T1000 (cell line): ENCODE data around the gene MKRN2.
"Not testable (repeated sequence)": the region's sequence is repeated elsewhere in the genome, so short reads cannot be mapped to it uniquely, and the experiment has no call there.

Source experiments
- DNase-seq: peaks from one replicate; lab custom pipeline; 2025; ENCODE audit warnings: mixed read lengths; lab: John Stamatoyannopoulos, UW

The MKRN2 gene

DNA sequence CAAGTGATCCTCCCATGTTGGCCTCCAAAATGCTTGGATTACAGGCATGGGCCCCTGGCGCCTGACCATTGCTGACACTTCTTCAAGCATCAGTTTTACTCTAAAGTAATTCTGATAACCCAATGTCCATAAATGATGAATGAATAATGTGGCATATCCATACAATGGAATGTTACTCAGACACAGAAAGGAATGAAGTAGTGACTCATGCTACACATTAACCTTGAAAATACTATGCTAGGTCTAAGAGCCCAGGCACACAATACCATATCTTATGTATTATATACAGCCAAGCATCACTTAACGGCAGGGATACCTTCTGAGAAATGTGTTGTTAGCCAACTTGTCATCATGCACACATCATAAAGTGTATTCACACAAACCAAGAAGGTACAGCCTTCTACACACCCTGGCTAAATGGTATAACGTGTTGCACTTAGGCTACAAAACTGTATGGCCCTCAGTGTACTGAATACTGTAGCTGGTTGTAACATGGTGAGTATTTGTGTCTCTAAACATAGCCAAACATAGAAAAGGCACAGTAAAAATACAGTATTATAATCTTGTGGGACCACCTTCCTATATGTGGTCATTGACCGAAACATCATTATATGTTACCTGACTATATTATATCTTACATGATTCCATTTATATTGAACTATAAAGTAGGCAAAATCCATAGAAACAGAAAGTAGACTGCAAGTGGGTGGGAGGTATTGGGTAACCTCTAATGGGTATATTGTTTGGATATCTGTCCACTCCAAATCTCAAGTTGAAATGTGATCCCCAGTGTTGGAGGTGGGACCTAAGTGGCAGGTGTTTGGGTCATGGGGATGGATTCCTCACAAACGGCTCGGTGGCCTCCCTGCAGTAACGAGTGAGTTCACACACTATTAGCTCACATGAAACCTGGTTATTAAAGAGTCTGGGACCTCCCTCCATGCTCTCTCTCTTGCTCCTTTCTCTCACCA, 31.4 kb downstream of the MKRN2 start:
- no peak for DNase-seq

DNA sequence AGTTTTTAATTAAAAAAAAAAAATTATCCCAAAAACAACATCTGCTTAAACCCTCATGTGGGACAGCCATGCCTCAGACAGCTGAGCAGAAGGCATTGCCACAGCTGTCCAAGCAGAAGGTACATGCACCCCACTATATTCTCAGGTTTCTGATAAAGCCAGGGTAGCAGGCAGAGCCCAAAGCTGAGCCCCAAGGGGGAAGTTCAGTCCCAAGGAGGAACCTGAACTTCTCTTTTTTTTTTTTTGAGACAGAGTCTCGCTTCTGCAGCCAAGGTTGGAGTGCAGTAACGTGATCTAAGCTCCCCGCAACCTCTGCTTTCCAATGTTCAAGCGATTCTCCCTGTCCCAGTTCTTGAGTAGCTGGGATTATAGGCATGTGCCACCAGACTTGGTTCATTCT, 33.2 kb downstream of the MKRN2 start:
- DNase-seq: no peak

DNA sequence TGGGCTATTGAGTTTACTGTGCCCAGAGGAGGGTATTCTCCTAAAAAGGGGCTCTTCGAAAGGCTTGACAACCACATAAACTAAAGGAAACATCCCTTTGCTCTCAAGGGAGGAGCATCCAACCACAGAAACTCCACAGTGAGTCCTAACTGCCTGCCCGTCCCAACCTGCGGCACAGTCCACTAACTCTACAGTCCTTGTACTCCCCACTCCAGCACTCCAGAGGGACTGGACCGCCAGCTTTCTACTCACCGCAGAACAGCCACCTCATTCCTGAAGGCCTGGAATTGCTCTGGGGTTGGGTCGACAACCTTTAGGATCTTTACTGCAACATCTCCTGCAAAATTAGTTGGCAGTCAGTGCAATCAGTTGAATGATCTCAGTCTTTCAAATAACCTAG, 34.6 kb downstream of the MKRN2 start:
- DNase-seq: no peak

DNA sequence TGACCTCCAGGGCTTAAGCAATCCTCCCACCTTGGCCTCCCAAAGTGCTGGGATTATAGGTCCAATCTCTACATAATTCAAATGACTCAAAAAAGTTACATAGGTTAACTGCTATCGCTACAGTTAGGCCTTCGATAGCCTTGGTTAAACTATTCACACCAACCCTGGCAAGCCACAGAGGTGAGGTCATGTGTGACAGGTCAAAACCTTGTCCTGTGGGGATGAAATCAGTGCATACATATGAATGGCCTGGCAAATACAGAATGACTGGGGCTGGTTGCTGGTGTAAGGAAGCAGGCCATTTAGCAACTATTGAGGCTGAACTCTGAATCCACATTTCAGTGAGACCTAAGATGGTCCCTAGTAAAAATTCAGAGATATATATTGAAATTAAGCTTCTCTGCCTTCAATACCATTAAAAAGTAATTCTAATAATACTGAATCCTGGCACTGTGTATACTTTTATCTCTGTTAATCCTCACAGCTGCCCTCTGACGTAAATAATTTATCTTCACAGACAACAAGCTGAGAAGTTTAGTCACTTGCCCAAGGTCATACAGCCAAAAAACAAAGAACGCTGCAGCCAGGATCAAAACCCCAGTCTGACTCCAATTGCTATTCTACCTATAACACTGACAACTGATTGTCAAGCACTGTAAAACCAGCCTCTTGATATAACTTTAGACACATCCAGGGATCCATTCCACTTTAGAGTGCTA, 35.3 kb downstream of the MKRN2 start:
- DNase-seq: no peak

DNA sequence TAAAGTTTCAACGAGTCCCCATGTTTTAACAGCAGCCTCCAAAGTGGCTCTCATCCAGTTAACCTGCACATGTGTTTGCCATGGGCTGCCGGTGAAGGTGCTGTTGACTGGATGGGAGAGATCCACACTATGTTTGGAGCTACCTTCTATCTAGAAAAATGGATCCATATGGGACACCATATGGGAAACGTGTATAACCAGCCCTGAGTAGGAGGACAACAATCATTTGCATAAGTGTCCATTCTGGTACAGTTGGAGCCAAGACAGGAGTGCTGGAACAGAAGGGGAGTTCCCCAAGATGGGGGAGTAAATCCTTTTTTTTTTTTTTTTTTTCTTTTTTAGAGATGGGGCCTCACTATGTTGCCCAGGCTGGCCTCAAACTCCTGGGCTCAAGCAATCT, 36.6 kb downstream of the MKRN2 start:
- DNase-seq: no peak

DNA sequence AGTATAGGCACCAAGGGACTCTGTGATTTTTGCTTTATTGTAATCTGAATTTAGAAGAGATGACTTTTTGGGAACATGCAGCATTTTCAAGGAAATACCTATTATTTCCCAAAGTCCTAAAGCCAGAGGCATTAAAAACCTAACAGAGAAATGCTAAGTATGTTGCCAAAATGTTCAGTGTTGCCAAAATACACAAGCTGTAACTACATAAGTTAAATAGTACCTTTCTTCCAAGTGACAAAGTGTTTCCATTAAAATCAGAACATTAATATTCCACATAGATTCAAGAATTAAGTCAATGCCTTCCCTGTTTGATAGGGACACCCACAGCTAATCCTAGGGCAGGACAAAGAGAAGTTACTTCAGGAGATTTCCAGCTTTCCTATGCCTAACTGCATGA, 42.0 kb downstream of the MKRN2 start:
- DNase-seq: no peak

DNA sequence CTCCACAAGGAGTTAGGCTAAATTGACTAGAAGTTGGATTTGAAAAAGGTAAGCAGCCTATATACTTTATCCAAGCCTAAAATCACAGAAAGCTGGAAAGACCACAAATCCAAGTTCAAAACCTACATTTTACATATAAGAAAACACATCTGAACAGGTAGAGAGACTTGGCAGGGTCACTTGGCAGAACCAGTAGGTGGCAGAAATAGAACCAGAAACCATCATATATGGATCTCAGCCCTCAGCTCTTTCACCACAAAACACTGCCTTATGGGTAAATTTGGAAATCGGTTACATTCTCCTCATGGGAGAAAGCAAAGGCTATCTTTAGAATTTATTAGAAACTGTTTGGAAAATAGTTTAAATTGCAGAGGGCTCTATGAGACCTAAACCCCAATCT, 44.2 kb downstream of the MKRN2 start:
- DNase-seq: no peak

DNA sequence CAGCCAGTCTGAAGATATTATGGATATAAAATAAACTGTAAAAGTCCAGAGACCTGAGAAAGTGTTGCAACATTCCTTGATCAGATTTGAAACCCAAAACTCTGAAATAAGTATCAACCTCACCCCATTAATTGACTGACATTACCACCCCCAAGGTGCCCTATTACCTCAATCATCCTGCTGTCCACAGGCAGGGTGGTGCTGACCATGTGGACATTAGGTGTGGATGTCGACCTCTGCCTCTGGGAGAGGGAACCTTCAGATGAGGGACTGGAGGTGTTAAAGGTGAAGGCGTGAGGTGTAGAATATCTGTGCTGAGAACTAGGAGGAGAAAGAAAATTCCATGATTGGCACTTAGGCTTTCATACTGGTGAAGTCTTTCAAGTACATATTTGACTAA, 47.1 kb downstream of the MKRN2 start:
- DNase-seq: no peak

DNA sequence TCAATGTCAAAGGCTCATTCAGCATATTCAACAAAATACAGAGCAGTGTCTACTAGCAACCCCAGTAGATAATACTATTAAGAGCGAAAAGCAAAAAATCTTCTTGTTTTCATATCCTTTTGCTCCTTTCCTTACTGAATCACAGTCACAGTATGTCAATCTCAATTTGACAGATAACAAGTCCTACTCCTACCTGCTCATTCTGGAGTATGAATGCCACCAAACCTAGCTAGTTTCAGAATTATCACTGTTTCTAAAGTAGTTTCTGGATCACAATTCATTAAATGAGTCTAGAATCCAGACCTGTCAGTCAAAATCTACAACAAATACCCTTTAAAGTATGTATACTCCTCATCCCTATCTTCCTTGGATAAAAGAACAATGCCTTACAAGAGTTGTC, 51.5 kb downstream of the MKRN2 start:
- DNase-seq: no peak

DNA sequence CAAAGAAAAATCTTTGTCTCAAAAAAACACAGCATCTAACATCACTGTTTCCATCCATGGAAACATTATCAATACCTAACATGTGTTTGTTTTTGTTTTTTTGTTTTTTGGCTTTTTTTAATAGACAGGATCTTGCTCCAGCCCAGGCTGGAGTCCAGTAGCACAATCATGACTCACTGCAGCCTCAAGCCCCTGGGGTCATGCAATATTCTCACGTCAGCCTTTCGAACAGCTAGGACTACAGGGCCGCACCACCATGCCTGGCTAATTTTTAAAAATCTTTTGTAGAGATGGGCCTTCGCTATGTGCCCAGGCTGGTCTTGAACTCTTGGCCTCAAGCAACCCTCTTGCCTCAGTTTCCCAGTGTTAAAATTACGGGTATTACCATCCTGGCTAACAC, 54.2 kb downstream of the MKRN2 start:
- no peak for DNase-seq

DNA sequence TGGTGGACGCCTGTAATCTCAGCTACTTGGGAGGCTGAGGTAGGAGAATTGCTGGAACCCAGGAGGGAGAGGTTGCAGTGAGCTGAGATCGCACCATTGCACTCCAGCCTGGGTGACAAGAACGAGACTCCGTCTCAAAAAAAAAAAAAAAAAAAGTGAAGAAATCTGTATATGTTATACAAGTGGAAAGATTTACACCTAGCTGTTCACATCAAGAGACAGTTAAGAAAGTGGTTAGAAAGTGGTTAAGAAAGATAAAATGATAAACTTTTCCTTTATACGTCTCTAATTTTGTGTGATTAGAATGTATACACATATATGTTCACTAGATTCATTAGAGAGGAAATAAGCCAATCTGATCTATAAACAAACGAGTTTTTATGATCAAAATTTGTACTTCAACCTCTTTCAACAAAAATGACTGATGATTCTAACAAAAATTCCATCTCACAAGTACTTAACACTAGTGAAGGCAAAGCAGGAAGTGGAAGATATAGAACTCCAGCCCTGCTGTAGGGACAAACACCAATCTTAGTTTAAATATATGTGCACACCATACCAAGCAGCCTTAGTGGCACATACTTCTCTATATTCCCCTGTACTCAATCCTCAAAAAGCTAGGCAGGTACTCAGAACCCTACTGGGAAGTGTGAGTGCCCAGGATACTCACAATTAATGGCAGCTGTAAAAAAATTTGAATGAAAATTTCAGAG, 55.8 kb downstream of the MKRN2 start:
- no peak for DNase-seq

DNA sequence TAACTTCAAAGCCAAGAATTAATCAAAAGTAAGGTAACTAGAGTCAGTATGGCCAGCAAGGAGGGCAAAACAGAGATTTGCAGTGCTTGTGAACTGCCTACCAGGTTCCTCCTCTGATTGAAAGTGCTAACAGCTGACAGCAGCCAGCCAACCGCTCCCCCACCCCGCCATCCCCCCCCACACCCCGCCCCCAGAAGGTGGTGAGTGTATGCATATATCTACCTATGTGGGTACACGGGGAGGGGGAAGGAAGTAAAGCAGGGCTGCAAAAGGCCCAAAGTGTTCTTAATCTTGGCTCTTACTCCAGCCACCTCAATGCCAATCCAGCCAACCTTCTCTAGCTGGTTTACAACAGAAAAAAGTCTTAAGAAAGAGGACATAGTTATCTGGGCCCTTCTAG, 56.4 kb downstream of the MKRN2 start:
- DNase-seq: no peak

DNA sequence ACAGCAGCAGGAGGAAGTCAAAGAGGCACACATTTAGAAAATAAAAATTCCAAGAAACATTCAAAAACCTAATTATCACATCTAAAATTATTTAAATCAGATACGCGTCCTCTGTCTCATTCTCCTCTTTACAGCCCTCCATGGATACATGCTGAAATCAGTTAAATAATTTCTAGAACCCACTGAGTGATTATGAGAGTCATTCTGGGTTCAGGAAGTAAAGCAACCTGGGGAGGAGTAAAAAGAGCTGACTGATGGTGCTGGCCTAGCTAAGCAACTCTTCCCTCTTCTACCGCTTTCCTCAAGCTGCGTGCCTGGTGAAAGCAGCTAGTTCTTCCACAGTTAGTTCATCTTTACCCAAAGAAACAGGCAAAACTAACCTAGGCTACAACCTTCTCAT, 58.4 kb downstream of the MKRN2 start:
- no peak for DNase-seq

DNA sequence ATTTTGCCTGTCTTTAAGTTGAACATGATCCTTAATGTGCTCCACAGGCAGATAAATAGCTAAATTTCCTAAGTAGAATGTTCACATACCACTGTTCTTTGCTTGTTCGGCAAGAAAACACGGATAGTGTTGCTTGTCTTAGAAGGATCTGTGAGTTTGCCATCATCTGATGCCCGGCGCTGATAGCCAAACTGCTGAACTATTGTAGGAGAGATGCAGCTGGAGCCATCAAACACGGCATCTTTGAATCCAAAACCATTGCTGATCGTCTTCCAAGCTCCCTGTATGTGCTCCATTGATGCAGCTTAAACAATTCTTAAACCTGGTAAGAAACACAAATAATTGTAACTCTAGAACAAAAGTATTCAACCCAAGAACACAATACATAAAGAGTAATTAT, 61.5 kb downstream of the MKRN2 start:
- DNase-seq: no peak

DNA sequence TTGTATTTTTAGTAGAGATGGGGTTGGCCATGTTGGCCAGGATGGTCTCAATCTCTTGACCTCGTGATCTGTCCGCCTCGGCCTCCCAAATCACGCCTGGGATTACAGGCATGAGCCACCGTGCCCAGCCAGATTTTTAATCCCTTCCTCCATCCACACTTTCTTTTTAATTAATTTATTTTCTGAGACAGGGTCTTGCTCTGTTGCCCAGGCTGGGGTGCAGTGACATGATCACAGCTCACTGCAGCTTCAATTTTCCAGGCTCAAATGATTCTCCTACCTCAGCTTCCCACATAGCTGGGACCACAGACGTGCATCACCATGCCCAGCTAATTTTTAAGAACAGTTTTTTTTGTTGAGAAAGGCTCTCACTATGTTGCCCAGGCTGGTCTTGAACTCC, 63.4 kb downstream of the MKRN2 start:
- no peak for DNase-seq

DNA sequence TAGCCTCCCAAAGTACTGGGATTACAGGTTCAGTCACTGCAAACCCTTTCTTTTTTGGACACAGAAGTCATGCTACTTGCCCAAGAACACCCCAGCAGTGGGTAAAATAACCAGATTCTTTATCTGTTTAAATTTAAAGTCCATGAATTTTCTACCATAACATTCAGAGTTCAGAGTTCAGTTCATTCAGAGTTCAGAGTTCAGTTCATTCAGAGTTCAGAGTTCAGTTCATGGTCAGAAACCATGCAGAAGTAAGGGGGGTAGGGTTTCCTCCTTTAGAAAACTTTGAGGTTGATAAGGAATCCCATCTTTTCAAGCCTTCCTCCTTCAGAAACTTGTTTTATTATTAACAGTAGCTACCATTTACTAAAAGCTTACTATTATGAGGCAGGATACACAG, 63.8 kb downstream of the MKRN2 start:
- no peak for DNase-seq

DNA sequence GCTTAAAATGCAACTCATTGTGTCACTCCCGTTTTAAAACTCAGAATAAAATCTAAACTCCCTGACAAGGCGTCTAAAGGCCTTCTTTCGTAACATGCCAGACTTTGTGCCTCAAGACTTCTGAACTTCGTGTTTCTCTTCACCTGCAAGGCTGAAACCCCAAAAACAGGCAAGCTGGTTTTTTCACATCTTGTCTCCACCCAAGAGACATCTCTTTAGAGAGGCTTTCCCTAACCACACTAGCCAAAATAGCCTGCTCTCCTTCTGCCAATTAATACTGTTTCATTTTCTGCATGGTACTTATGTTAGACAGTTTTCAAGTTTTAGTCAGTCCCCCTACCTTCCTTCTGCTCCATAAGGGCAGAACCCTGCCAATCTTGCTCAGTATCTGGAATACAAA, 65.4 kb downstream of the MKRN2 start:
- no peak for DNase-seq

DNA sequence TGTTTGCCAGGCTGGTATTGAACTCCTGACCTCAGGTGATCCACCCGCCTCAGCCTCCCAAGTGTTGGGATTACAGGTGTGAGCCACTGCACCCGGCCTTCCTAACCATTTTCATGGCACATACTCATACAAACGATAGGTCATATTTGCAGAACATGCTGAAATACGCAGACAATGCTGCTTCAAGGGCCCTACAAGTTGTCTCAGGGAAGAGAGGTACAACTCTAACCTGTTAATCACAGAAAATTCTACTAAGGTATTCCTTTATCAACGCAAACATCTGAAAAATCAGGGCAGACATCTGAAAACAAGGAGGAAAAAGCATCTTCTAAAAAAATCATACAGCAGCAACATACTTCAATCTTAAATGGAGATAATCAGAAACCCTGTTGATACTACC, 67.2 kb downstream of the MKRN2 start:
- DNase-seq: no peak

DNA sequence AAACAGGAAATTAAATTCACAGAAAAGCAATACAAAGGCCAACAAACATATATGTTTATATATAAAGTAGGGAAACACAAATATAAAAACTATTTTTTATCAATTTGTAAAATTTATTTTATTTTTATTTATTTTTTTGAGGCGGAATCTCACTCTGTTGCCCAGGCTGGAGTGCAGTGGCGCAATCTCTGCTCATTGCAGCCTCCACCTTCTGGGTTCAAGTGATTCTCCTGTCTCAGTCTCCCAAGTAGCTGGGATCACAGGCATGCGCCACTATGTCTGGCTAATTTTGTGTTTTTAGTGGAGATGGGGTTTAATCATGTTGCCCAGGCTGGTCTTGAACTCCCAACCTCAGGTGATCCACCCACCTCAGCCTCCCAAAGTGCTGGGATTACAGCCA, 68.1 kb downstream of the MKRN2 start:
- not testable (repeated sequence) for DNase-seq

DNA sequence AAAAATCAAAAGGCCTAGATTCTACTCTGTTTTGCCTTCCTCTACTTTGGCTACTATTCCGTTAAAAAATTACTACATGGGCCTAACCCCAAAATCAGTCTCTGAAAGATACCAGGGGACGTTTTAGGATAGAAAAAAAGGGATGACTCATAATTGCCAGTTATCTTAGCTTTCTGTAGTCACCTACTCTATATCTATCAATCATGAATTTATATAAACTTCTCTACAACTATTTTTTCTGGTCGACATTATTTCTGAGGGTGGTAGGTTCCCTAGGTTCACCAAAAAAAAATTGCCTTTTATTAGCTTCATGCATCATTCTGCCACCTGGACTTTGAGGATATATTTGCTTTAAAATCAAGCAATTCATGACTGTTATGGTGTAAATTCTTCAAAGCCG, 70.5 kb downstream of the MKRN2 start:
- no peak for DNase-seq

DNA sequence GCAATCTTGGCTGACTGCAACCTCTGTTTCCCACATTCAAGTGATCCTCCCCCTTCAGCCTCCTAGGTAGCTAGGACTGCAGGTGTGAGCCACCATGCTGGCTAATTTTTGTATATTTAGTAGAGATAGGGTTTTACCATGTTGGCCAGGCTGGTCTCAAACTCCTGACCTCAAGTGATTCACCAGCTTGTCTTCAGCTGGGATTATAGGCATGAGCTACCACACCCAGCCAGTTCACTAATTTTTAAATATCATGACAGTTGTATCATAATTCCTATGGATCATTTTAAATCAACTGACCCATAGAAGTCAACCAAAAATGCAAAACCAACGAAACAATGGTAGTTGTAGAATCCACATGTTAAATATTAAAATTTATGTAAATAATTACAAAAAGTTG, 71.9 kb downstream of the MKRN2 start:
- no peak for DNase-seq

DNA sequence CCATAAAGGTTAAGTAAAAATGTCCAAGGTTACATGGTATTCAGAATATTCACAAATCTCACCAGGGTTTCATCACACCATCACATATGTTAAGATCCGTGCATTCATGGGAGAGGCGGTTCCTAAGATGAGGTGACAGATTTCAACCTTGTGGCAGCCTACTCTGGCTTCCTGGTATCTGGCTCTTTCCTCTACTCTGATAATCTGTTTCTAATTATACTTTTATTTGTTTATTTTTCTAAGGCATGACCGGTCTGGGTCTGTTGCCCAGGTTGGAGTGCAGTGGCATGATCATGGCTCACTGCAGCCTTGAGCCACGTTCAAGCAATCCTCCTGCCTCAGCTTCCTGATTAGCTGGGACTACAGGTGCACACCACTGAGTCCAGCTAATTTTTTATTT, 72.7 kb downstream of the MKRN2 start:
- no peak for DNase-seq

DNA sequence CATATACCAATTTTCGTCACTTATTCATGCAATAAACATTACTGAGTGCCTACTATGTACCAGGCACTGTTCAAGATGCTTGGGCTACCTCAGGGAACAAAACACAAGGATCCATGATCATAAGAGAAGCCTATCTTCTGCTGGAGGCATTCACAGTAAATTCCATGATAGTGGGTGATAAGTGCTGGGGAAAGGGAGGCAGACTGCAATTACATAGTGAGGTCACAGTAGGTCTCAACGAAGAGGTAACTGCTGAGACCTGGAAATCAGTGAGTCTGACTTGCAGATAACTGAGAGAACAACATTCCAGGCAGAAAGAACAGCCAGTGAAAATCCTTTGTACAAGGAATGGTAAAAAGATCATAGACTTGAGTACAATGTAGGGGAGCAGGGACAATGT, 73.4 kb downstream of the MKRN2 start:
- DNase-seq: no peak
